Keratinocyte (primary cell): ENCODE results near the gene IGBP1.

Experiments
- CTCF ChIP-seq, 3 experiments: IDR thresholded peaks in 1 of 3; conservative IDR thresholded peaks in 1 of 3; optimal IDR thresholded peaks in 1 of 3; 2 replicates in 2 of 3; 3 replicates in 1 of 3; pipeline versions ENCODE3 to v1.5.1; 2011; ENCODE audit warnings: low read length in 3 of 3, mild to moderate bottlenecking in 3 of 3, moderate library complexity in 2 of 3, control low read depth in 1 of 3, inconsistent platforms in 1 of 3; ENCODE audit not compliant: insufficient read depth in 2 of 3; ENCODE audit errors: extremely low read depth in 1 of 3
- EZH2 ChIP-seq: IDR thresholded peaks from one replicate; pipeline ENCODE4 v1.6.1; 2012; ENCODE audit warnings: inconsistent platforms, mild to moderate bottlenecking, low read length, moderate library complexity

DNA sequence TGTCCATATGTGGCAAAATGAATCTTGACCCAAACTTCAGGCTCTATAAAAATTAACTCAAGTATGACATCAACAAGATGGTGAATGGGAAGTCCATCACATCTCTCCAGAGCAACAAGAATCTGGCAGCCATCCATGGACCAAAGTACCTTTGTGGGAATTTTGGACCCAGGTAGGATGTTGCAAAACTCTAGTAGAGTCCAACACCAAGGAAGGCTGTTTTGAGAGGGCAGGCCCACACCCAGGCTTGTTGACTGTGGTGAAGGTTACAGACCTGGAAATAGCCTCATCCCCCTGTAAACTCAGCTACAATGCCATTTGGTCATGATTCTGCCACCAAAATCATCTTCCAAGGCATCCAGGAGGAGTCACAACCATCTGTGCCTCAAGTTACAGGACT is 57.0 kb downstream of the IGBP1 start:
- TF ChIP-seq CTCF (optimal IDR thresholded peaks at IDR 0.05 in 1 of 3, IDR thresholded peaks at IDR 0.05 in 1 of 3, conservative IDR thresholded peaks at IDR 0.05 in 1 of 3; ENCODE audit: extremely low read depth in 1 of 3, insufficient read depth in 2 of 3, low read length in 3 of 3) (no peak), EZH2 (no peak)
